ENCODE data around the gene MAPK11. TPM values are rescaled to one million over a fixed set of nuclear protein-coding genes. Genes with fewer than 3 reads are reported as not detected.

The MAPK11 gene
- total RNA-seq, 1 experiment from 2014 or later: 14.3 TPM

DNA sequence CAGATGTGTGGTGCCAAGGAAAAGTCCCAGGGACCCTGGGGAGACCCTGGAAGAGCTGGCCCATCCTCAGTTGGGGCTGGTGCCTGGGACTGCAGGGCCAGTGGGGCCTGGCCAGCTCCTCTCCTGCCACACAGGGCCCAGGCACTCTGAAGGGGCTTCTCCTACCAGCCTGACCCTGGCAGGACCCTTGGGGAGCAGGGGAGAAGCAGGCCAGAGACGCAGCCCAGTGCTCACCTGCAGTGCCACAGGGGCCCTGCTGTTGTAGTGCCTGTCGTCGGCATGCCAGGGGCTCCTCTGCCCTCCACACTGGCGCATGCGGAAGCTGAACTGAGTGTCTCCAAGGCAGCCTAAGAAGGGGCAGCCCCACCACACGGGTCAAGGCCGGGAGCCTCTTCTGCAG, 47.5 kb upstream of the MAPK11 start:
- Mint-ChIP-seq H3K4me1 (ENCODE audit: low read depth, unreplicated experiment) (no peaks in the 10 kb centered on the region), H3K4me3 (ENCODE audit: low read depth, unreplicated experiment) (no peak overlapping the region), H3K9me3 (ENCODE audit: low read depth, unreplicated experiment) (no peaks in the 10 kb centered on the region), H3K36me3 (ENCODE audit: insufficient read depth, unreplicated experiment) (peaks cover 9% of the 10 kb centered on the region), H3K27ac (ENCODE audit: unreplicated experiment) (no peak overlapping the region), H3K27me3 (ENCODE audit: unreplicated experiment) (no peaks in the 10 kb centered on the region)
- no TSS peak for BruUV-seq (replicated peaks)
- intact Hi-C loops (cut with micrococcal nuclease; ENCODE audit: unreplicated experiment): no loop called here
- no peak for DNase-seq
- CTCF ChIA-PET: no interaction called here
- TF ChIP-seq, protein P1, sequence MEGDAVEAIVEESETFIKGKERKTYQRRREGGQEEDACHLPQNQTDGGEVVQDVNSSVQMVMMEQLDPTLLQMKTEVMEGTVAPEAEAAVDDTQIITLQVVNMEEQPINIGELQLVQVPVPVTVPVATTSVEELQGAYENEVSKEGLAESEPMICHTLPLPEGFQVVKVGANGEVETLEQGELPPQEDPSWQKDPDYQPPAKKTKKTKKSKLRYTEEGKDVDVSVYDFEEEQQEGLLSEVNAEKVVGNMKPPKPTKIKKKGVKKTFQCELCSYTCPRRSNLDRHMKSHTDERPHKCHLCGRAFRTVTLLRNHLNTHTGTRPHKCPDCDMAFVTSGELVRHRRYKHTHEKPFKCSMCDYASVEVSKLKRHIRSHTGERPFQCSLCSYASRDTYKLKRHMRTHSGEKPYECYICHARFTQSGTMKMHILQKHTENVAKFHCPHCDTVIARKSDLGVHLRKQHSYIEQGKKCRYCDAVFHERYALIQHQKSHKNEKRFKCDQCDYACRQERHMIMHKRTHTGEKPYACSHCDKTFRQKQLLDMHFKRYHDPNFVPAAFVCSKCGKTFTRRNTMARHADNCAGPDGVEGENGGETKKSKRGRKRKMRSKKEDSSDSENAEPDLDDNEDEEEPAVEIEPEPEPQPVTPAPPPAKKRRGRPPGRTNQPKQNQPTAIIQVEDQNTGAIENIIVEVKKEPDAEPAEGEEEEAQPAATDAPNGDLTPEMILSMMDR (IDR thresholded peaks at IDR 0.05; ENCODE audit: unreplicated experiment): no peak

DNA sequence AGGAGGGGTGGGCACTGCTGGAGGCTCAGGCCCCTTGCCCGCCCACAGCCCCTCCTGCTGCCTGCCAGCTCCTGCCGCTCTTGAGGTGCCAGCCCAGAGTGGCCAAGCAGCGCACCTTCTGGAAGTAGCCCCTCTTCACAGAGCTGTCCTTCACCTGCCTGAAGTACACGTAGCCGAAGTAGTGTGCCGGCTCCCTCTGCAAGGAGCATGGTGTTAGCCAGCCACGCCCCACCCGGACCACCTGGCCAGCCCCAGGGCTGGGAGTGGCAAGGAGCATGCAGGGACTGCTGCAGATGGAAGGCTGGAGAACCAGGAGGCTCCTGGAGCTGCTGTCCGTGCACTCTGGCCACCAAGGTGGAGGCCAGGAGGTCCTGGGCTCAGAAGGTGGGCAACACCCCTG, 47.0 kb upstream of the MAPK11 start:
- TF ChIP-seq, protein P1 (IDR thresholded peaks at IDR 0.05; ENCODE audit: unreplicated experiment): no peak
- Mint-ChIP-seq H3K4me1 (ENCODE audit: low read depth, unreplicated experiment) (no peaks in the 10 kb centered on the region), H3K9me3 (ENCODE audit: low read depth, unreplicated experiment) (no peaks in the 10 kb centered on the region), H3K4me3 (ENCODE audit: low read depth, unreplicated experiment) (no peak overlapping the region), H3K36me3 (ENCODE audit: insufficient read depth, unreplicated experiment) (peaks cover 9% of the 10 kb centered on the region), H3K27ac (ENCODE audit: unreplicated experiment) (no peak overlapping the region), H3K27me3 (ENCODE audit: unreplicated experiment) (no peaks in the 10 kb centered on the region)
- DNase-seq: no peak
- no TSS peak for BruUV-seq (replicated peaks)
- CTCF ChIA-PET: no interaction called here
- intact Hi-C loops (cut with micrococcal nuclease; ENCODE audit: unreplicated experiment): no loop called here

DNA sequence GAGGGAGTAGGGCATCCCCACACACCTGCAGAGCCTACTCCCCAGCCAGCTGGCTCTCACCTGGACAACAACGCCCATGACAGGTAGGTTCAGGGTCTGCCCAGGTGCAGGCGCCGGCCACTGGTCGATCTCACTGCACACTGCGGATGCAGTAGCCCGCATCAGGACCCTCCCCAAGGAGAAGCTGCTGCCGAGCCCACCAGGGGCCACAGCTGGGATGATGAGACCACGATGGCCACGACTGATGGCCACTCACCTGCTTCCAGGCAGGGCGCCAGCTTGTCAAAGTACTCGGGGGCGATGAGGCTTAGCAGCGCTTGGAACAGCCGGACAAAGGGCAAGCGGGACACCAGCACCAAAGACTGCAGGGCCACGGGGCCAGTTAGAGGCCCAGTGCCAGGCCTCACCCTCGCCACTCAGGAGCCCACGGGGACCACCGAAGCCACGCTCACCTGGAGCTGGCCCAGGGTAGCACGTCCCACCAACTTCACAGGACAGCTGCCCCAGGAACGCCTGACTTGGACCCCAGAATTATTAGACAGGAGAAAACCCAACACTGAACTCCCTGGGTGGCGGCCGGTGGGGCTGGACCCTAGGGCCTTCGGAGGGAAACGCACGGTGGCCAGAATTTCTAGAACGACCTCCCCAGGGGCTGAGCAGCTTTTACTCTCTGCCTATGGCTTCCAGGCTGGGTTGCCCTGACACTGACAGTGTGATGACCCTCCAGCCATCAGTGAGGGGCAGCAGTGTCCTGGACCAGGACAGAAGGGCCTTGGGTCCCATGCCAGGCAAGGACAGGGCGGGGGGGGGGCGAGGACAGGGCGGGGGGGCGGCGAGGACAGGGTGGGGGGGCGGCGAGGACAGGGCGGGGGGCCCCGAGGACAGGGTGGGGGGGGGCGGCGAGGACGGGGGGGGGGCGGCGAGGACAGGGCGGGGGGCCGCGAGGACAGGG, 46.2 kb upstream of the MAPK11 start:
- no peak for DNase-seq
- Mint-ChIP-seq H3K36me3 (ENCODE audit: insufficient read depth, unreplicated experiment) (peaks cover 15% of the 10 kb centered on the region), H3K27me3 (ENCODE audit: unreplicated experiment) (no peaks in the 10 kb centered on the region), H3K27ac (ENCODE audit: unreplicated experiment) (no peak overlapping the region), H3K4me3 (ENCODE audit: low read depth, unreplicated experiment) (no peak overlapping the region), H3K9me3 (ENCODE audit: low read depth, unreplicated experiment) (no peaks in the 10 kb centered on the region), H3K4me1 (ENCODE audit: low read depth, unreplicated experiment) (no peaks in the 10 kb centered on the region)
- CTCF ChIA-PET: interaction anchor here (0.6 kb wide), 1 partner anchor 473 kb away, joined by 3 read pairs; no protein-coding TSS in a partner anchor
- TF ChIP-seq, protein P1 (IDR thresholded peaks at IDR 0.05; ENCODE audit: unreplicated experiment): no peak
- intact Hi-C loops (cut with micrococcal nuclease; ENCODE audit: unreplicated experiment): no loop called here
- no TSS peak for BruUV-seq (replicated peaks)

DNA sequence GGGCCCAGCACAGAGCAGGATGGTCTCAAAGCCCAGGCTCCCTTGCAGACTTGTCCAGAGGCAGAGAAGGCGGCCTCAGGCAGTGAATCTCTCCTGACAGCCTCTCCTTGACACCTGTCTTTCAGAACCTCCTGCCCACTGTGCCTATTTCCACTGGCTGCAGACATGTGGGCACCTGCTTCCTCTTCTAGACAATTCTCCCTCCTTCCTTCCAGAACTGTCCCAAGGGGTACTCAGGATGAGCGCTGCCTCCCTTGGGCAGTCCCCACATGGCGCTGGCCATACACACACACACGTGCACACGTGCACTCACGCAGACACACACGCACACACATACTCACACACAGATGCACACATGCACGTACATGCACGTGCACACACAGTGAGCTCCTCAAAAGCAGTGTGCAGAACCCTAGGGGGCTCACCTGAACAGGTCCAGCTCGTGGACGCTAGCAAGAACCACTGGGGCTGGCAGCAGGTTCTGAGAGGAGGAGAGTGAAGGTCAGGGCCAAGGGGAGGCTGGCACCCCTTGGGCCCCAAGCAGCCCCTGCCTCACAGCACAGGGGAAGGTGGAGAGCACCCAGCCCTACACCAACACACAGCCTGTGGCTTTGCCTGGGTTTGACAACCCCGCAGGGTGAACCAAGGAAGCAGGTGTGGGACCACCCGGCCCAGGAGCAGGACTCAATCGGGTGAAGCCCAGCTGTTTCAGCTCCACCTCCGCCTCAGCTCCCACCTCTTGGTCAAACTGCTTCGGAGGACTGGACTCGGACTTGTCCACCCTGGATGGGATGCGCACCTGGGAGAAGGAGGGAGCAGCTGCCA, 45.3 kb upstream of the MAPK11 start:
- Mint-ChIP-seq H3K36me3 (ENCODE audit: insufficient read depth, unreplicated experiment) (peaks cover 17% of the 10 kb centered on the region), H3K4me3 (ENCODE audit: low read depth, unreplicated experiment) (no peak overlapping the region), H3K4me1 (ENCODE audit: low read depth, unreplicated experiment) (no peaks in the 10 kb centered on the region), H3K27ac (ENCODE audit: unreplicated experiment) (no peak overlapping the region), H3K9me3 (ENCODE audit: low read depth, unreplicated experiment) (no peaks in the 10 kb centered on the region), H3K27me3 (ENCODE audit: unreplicated experiment) (no peaks in the 10 kb centered on the region)
- TF ChIP-seq, protein P1 (IDR thresholded peaks at IDR 0.05; ENCODE audit: unreplicated experiment): no peak
- CTCF ChIA-PET: interaction anchor here (0.6 kb wide), 1 partner anchor 472 kb away, joined by 3 read pairs; no protein-coding TSS in a partner anchor
- intact Hi-C loops (cut with micrococcal nuclease; ENCODE audit: unreplicated experiment): no loop called here
- no peak for DNase-seq
- BruUV-seq (replicated peaks): no TSS peak
